ENCODE measurements around the gene C20orf141. TPM values are rescaled to one million over a fixed set of nuclear protein-coding genes. Genes with fewer than 3 reads are reported as not detected.

The C20orf141 gene
- total RNA-seq, 1 donor from 2014 or later = not detected

DNA sequence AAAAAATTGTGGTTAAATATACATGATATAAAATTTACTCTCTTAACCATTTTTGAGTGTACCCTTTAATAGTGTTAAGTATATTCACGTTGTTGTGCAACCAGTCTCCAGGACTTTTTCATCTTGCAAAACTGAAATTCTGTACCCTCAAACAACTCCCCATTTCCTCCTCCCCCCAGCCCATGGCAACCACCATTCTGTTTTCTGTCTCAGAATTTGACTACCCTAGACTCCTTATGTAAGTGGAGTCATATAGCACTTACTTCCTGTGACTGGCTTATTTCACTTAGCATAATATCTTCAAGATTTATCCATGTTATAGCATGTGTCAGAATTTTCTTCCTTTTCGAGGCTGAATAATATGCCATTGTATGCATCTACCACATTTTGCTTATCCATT, 30.8 kb downstream of the C20orf141 start:
- DNase-seq (ENCODE audit: low read depth) = no peak
- TF ChIP-seq, protein P1, sequence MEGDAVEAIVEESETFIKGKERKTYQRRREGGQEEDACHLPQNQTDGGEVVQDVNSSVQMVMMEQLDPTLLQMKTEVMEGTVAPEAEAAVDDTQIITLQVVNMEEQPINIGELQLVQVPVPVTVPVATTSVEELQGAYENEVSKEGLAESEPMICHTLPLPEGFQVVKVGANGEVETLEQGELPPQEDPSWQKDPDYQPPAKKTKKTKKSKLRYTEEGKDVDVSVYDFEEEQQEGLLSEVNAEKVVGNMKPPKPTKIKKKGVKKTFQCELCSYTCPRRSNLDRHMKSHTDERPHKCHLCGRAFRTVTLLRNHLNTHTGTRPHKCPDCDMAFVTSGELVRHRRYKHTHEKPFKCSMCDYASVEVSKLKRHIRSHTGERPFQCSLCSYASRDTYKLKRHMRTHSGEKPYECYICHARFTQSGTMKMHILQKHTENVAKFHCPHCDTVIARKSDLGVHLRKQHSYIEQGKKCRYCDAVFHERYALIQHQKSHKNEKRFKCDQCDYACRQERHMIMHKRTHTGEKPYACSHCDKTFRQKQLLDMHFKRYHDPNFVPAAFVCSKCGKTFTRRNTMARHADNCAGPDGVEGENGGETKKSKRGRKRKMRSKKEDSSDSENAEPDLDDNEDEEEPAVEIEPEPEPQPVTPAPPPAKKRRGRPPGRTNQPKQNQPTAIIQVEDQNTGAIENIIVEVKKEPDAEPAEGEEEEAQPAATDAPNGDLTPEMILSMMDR (IDR thresholded peaks at IDR 0.05; ENCODE audit: insufficient read depth, low read length, poor library complexity, severe bottlenecking) = no peak
- Histone ChIP-seq H3K4me3 (ENCODE audit: low read depth, low read length) (no peak overlapping the region), H3K27me3 (ENCODE audit: control insufficient read depth, insufficient read depth, low read length) (no peaks in the 10 kb centered on the region), H3K36me3 (ENCODE audit: control insufficient read depth, insufficient read depth, low read length) (no peaks in the 10 kb centered on the region)

DNA sequence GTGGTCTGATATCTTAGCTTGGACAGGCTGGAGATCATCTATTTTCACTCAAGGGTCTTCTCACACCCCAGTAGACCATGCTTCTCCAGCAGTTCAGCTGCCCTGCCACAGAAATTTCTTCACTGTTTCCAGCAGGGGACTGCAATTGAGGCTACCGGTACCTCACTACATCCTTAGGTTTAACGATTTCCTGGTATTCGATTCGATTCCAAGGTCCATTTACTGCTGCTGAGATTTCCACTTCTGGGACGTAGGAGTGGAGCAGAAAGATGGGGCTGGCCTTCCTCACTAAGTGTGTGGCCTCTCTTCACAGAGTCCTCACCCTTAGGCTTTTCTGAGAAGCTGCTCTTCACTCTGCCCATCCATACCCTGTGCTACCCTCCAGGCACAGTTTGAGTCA, 31.9 kb downstream of the C20orf141 start:
- H3K36me3 ChIP-seq (ENCODE audit: control insufficient read depth, insufficient read depth, low read length) = no peaks in the 10 kb centered on the region
- TF ChIP-seq, protein P1 (IDR thresholded peaks at IDR 0.05; ENCODE audit: insufficient read depth, low read length, poor library complexity, severe bottlenecking) = no peak

DNA sequence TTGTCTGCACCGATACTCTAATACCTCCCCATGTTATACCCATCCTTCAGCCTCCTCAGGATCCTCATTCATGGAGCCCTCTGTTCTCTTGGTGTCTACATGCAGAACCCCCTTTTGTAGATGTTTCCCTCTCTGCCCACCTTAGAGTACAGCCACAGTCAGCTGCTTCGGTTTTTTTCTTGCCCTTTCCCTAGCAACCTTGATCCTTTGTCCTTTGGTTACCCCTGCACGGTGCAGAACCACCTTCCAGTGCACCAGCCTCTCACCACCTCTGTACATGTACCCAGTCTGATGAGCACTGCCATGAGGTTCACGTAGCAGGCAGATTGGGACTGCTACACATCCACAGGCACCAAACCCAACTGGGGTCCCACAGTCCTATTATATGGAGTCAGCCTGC, 33.0 kb downstream of the C20orf141 start:
- no peaks in the 10 kb centered on the region for H3K36me3 ChIP-seq (ENCODE audit: control insufficient read depth, insufficient read depth, low read length)
- H3K27me3 ChIP-seq (ENCODE audit: control insufficient read depth, insufficient read depth, low read length) = no peaks in the 10 kb centered on the region
- TF ChIP-seq, protein P1 (IDR thresholded peaks at IDR 0.05; ENCODE audit: insufficient read depth, low read length, poor library complexity, severe bottlenecking) = no peak
- H3K4me3 ChIP-seq (ENCODE audit: low read depth, low read length) = no peak overlapping the region
- DNase-seq (ENCODE audit: low read depth) = no peak

More for the DNA sequence above, 31.9 kb downstream of the C20orf141 start:
- no peak for DNase-seq (ENCODE audit: low read depth)
- no peaks in the 10 kb centered on the region for H3K27me3 ChIP-seq (ENCODE audit: control insufficient read depth, insufficient read depth, low read length)
- H3K4me3 ChIP-seq (ENCODE audit: low read depth, low read length) = no peak overlapping the region

DNA sequence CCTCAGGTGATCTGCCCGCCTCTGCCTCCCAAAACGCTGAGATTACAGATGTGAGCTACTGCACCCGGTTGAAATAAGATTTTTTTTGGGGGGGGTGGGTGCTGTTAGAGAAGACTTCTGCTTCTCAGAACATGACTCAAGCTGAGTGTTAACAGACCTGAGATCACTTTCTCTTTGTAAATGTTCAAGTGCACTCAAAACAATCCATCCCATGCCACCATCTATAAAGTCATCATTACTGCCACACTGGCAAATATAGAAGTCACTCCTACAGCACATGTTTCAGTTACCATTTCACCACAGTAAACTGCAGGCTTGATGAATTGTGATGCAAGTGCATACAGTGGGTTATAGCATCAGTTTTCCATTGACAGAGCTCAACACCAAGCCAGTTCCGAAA, 34.7 kb downstream of the C20orf141 start:
- H3K36me3 ChIP-seq (ENCODE audit: control insufficient read depth, insufficient read depth, low read length) = no peaks in the 10 kb centered on the region
- DNase-seq (ENCODE audit: low read depth) = no peak
- H3K4me3 ChIP-seq (ENCODE audit: low read depth, low read length) = no peak overlapping the region
- TF ChIP-seq, protein P1 (IDR thresholded peaks at IDR 0.05; ENCODE audit: insufficient read depth, low read length, poor library complexity, severe bottlenecking) = no peak
- no peaks in the 10 kb centered on the region for H3K27me3 ChIP-seq (ENCODE audit: control insufficient read depth, insufficient read depth, low read length)

DNA sequence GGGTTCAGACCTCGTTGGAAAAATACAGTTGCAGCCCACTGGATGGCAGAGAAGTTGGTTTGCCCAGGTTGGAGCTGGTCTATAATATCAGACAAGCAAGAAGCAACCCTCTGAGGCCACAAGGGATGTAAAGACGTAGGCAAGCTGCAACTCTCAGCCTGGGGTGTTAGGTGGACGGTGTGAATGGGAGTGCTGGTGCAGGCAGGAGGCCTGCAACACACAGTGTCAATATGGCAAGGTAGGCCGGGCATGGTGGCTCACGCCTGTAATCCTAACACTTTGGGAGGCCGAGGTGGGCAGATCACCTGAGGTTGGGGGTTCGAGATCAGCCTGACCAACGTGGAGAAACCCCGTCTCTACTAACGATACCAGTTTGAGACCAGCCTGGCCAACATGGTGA, 36.3 kb downstream of the C20orf141 start:
- H3K4me3 ChIP-seq (ENCODE audit: low read depth, low read length) = no peak overlapping the region
- no peaks in the 10 kb centered on the region for H3K36me3 ChIP-seq (ENCODE audit: control insufficient read depth, insufficient read depth, low read length)
- H3K27me3 ChIP-seq (ENCODE audit: control insufficient read depth, insufficient read depth, low read length) = no peaks in the 10 kb centered on the region
- DNase-seq (ENCODE audit: low read depth) = no peak
- TF ChIP-seq, protein P1 (IDR thresholded peaks at IDR 0.05; ENCODE audit: insufficient read depth, low read length, poor library complexity, severe bottlenecking) = no peak

DNA sequence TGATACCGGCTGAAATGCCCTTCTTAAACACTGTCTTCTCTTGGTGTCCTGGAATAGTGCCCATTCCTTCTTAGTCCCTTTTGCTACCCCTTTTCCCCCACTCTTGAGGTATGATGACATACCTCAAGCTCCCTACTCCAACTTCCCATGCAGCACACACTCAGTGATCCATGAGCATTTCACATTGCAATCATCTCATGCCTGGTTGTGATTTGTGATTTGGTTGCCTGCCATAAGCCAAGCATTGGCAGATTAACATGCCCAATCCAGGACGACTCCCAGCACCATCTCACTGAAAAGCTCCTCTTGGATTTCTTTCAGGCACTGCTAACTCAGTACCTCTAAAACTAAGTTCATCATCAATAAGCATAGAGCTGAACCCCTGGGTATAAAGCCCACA, 43.8 kb downstream of the C20orf141 start:
- no peak for DNase-seq (ENCODE audit: low read depth)
- no peaks in the 10 kb centered on the region for H3K36me3 ChIP-seq (ENCODE audit: control insufficient read depth, insufficient read depth, low read length)
- H3K4me3 ChIP-seq (ENCODE audit: low read depth, low read length) = no peak overlapping the region
- no peaks in the 10 kb centered on the region for H3K27me3 ChIP-seq (ENCODE audit: control insufficient read depth, insufficient read depth, low read length)
- TF ChIP-seq, protein P1 (IDR thresholded peaks at IDR 0.05; ENCODE audit: insufficient read depth, low read length, poor library complexity, severe bottlenecking) = no peak

Data from kidney epithelial cell (primary cell).